IMR-90 (cell line): Measurements from ENCODE around the gene GLRX5. TPM values are rescaled to one million over a fixed set of nuclear protein-coding genes. Genes with fewer than 3 reads are reported as not detected.

Source experiments
- ATAC-seq: fragments of 200-7000 bp; cut with Tn5 transposase; 2 replicates; pipeline ENCODE4 v1.9.1; 2020; ENCODE audit warnings: low read depth, mild to moderate bottlenecking, moderate library complexity
- BruUV-seq: library from RNA; stranded (reverse); fragments of 400-500 nt; replicated peaks from 2 replicates; lab custom pipeline; 2021; lab: Mats Ljungman, UMichigan
- CTCF ChIA-PET: fragments of 300-600 bp; formaldehyde crosslinking; extraction: SDS; loops from one replicate; lab custom pipeline; 2021; ENCODE audit warnings: antibody characterized with exemption; lab: Yijun Ruan, JAX
- POLR2A ChIA-PET: fragments of 300-600 bp; sonication (Branson Sonifier 250); formaldehyde crosslinking; loops from one replicate; lab custom pipeline; 2022; ENCODE audit warnings: antibody characterized with exemption; ENCODE audit not compliant: unreplicated experiment; lab: Charles Lee
- DNase-seq: peaks from one replicate; pipeline ENCODE4 v3.0.0; 2013
- H2AFZ ChIP-seq: replicated peaks from 2 replicates; pipeline ENCODE3; 2013; ENCODE audit warnings: low read length, mild to moderate bottlenecking; ENCODE audit not compliant: poor library complexity
- H2AK5ac ChIP-seq: 2 replicates; pipeline ENCODE4 v1.6.1; 2013; ENCODE audit warnings: low read depth, low read length, inconsistent platforms
- H2AK9ac ChIP-seq: replicated peaks from 2 replicates; pipeline ENCODE3; 2013; ENCODE audit warnings: mild to moderate bottlenecking, low read depth, low read length, moderate library complexity; ENCODE audit not compliant: poor library complexity
- H2BK120ac ChIP-seq: 2 replicates; pipeline ENCODE4 v1.6.1; 2013; ENCODE audit warnings: low read depth, low read length, inconsistent platforms
- H2BK15ac ChIP-seq: 3 replicates; pipeline ENCODE4 v1.6.1; 2013; ENCODE audit warnings: low read depth, low read length, inconsistent platforms
- H2BK20ac ChIP-seq: 2 replicates; pipeline ENCODE4 v1.6.1; 2013; ENCODE audit warnings: low read depth, mild to moderate bottlenecking, inconsistent platforms, low read length, moderate library complexity
- H2BK5ac ChIP-seq: 2 replicates; pipeline ENCODE4 v1.6.1; 2013; ENCODE audit warnings: mild to moderate bottlenecking, low read depth, low read length, inconsistent platforms; ENCODE audit not compliant: poor library complexity, severe bottlenecking
- H3K14ac ChIP-seq: replicated peaks from 2 replicates; pipeline ENCODE4 v1.6.1; 2013; ENCODE audit warnings: low read depth, low read length, inconsistent platforms
- H3K18ac ChIP-seq: 2 replicates; pipeline ENCODE4 v1.6.1; 2013; ENCODE audit warnings: low read depth, low read length, control low read depth
- H3K23ac ChIP-seq: 2 replicates; pipeline ENCODE4 v1.6.1; 2013; ENCODE audit warnings: low read depth, low read length, inconsistent platforms
- H3K27ac ChIP-seq: 2 replicates; pipeline ENCODE4 v1.5.1; 2013; ENCODE audit warnings: mild to moderate bottlenecking, control low read depth, low read length; ENCODE audit not compliant: insufficient read depth
- H3K27me3 ChIP-seq: 2 replicates; pipeline ENCODE4 v1.6.1; 2013; ENCODE audit warnings: low read length; ENCODE audit not compliant: control insufficient read depth, insufficient read depth
- H3K36me3 ChIP-seq: 2 replicates; pipeline ENCODE4 v1.6.1; 2013; ENCODE audit warnings: low read length, mixed read lengths; ENCODE audit not compliant: control insufficient read depth, insufficient read depth
- H3K4ac ChIP-seq: 2 replicates; pipeline ENCODE4 v1.6.1; 2013; ENCODE audit warnings: low read depth, low read length, inconsistent platforms
- H3K4me1 ChIP-seq: 2 replicates; pipeline ENCODE4 v1.6.1; 2013; ENCODE audit warnings: low read length, mixed read lengths; ENCODE audit not compliant: control insufficient read depth, insufficient read depth
- H3K4me2 ChIP-seq: 2 replicates; pipeline ENCODE4 v1.6.1; 2013; ENCODE audit warnings: low read depth, mild to moderate bottlenecking, control low read depth, low read length, moderate library complexity
- H3K4me3 ChIP-seq: 2 replicates; pipeline ENCODE4 v1.5.1; 2013; ENCODE audit warnings: low read depth, mild to moderate bottlenecking, control low read depth, low read length, moderate library complexity; ENCODE audit not compliant: insufficient read depth
- H3K56ac ChIP-seq: 2 replicates; pipeline ENCODE4 v1.6.1; 2013; ENCODE audit warnings: low read length, inconsistent platforms; ENCODE audit not compliant: insufficient read depth; ENCODE audit errors: extremely low read depth
- H3K79me1 ChIP-seq, 2 experiments: 2 replicates each; pipeline ENCODE4 v1.6.1; 2013; ENCODE audit warnings: low read length in 2 of 2, inconsistent platforms in 1 of 2, low read depth in 1 of 2
- H3K9ac ChIP-seq: 2 replicates; pipeline ENCODE4 v1.6.1; 2013; ENCODE audit warnings: low read depth, low read length, control low read depth
- H3K9me1 ChIP-seq: 2 replicates; pipeline ENCODE4 v1.6.1; 2013; ENCODE audit warnings: low read length, inconsistent platforms; ENCODE audit not compliant: insufficient read depth
- H3K9me3 ChIP-seq: 2 replicates; pipeline ENCODE4 v1.6.1; 2013; ENCODE audit warnings: low read length; ENCODE audit not compliant: control insufficient read depth, insufficient read depth
- H4K20me1 ChIP-seq: 2 replicates; pipeline ENCODE4 v1.6.1; 2013; ENCODE audit warnings: low read length, inconsistent platforms; ENCODE audit not compliant: insufficient read depth
- H4K5ac ChIP-seq: 2 replicates; pipeline ENCODE4 v1.6.1; 2013; ENCODE audit warnings: mild to moderate bottlenecking, low read depth, low read length, control low read depth
- H4K8ac ChIP-seq, 2 experiments: 2 replicates each; pipeline ENCODE4 v1.6.1; 2013; ENCODE audit warnings: low read depth in 2 of 2, low read length in 2 of 2, control low read depth in 1 of 2, inconsistent platforms in 1 of 2
- H4K91ac ChIP-seq: 2 replicates; pipeline ENCODE4 v1.6.1; 2013; ENCODE audit warnings: low read depth, low read length, inconsistent platforms; ENCODE audit not compliant: insufficient read depth
- BHLHE40 ChIP-seq: fragments of 150-350 bp; IDR thresholded peaks from 2 replicates; pipeline ENCODE4 v1.6.1; 2016; ENCODE audit warnings: mild to moderate bottlenecking, low read depth, low read length
- CEBPB ChIP-seq: IDR thresholded peaks from 2 replicates; pipeline ENCODE4 v1.6.1; 2012; ENCODE audit warnings: low read depth, low read length, improper control_type of control experiment
- CHD1 ChIP-seq: IDR thresholded peaks from 2 replicates; pipeline ENCODE4 v1.6.1; 2012; ENCODE audit warnings: low read depth, low read length, improper control_type of control experiment
- ELK1 ChIP-seq: fragments of 150-350 bp; IDR thresholded peaks from 2 replicates; pipeline ENCODE4 v1.6.1; 2016; ENCODE audit warnings: low read depth, mild to moderate bottlenecking, low read length, moderate library complexity, borderline replicate concordance
- FOS ChIP-seq: fragments of 150-350 bp; IDR thresholded peaks from 2 replicates; pipeline ENCODE4 v1.6.1; 2016; ENCODE audit warnings: low read depth, low read length
- MAFK ChIP-seq: IDR thresholded peaks from 2 replicates; pipeline ENCODE4 v1.6.1; 2012; ENCODE audit warnings: low read depth, low read length, improper control_type of control experiment
- MAZ ChIP-seq: IDR thresholded peaks from 2 replicates; pipeline ENCODE4 v1.6.1; 2012; ENCODE audit warnings: low read depth, mild to moderate bottlenecking, low read length, improper control_type of control experiment, moderate library complexity, borderline replicate concordance
- MXI1 ChIP-seq: IDR thresholded peaks from 2 replicates; pipeline ENCODE4 v1.6.1; 2012; ENCODE audit warnings: low read depth, mild to moderate bottlenecking, low read length, moderate library complexity, borderline replicate concordance
- RAD21 ChIP-seq: IDR thresholded peaks from 2 replicates; pipeline ENCODE4 v1.6.1; 2012; ENCODE audit warnings: low read length, improper control_type of control experiment
- RCOR1 ChIP-seq: IDR thresholded peaks from 2 replicates; pipeline ENCODE4 v1.6.1; 2012; ENCODE audit warnings: mild to moderate bottlenecking, low read length, improper control_type of control experiment; ENCODE audit not compliant: insufficient replicate concordance
- RFX5 ChIP-seq: IDR thresholded peaks from 2 replicates; pipeline ENCODE4 v1.8.0; 2012; ENCODE audit warnings: low read depth, mild to moderate bottlenecking, low read length, moderate library complexity
- WGBS, 2 experiments: methylation state at CpG; one replicate each; pipeline versions ENCODE4 v1.1.5 to v1.1.7; 2013; ENCODE audit warnings: missing lambda C conversion rate in 2 of 2; ENCODE audit not compliant: insufficient read length in 1 of 2; ENCODE audit errors: extremely low coverage in 2 of 2; 5-methylcytosine and 5-hydroxymethylcytosine counted together
- dilution Hi-C: fragments of 300-500 bp; cut with HindIII; formaldehyde crosslinking; loops from one replicate; pipeline ENCODE4 v1.14.3; 2018; ENCODE audit warnings: low sequenced_read_pairs; ENCODE audit not compliant: unreplicated experiment
- in situ Hi-C: fragments of 300-500 bp; cut with MboI; formaldehyde crosslinking; loops from 3 replicates; pipeline ENCODE4 v1.14.3; 2019; ENCODE audit warnings: low sequenced_read_pairs, inconsistent platforms, mixed read lengths
- intact Hi-C: fragments of 100-400 bp; cut with micrococcal nuclease; formaldehyde crosslinking; loops from 2 replicates; pipeline ENCODE4 v1.10.0; 2022
- polyA plus RNA-seq, 3 experiments: library from polyadenylated mRNA; depleted of rRNA; stranded (reverse); fragments of >200 nt; gene quantifications; 2 replicates each; pipeline ENCODE4 v1.2.3, GENCODE V29; 2012; ENCODE audit warnings: low replicate concordance in 1 of 3
- total RNA-seq: library from RNA; depleted of rRNA; stranded (reverse); fragments of >200 nt; gene quantifications from 2 replicates; pipeline ENCODE4 v1.2.3, GENCODE V29; 2012

GLRX5 gene
- total and polyA plus RNA-seq, 2 of the 4 experiments (the other 2 are of a cell fraction), result 32.4 to 40.4 TPM

GRCh38 chr14:95557291-95557690 is 22.4 kb downstream of the GLRX5 start:
- dilution Hi-C loops (loop anchor here (25.0 kb wide), 1 partner anchor 230 kb away; no protein-coding TSS in a partner anchor), intact Hi-C loops (no loop called here), in situ Hi-C loops (loop anchor here (10.0 to 25.0 kb wide), 2 partner anchors 438 to 855 kb away; no protein-coding TSS in a partner anchor)
- Histone ChIP-seq H3K4ac (no peak overlapping the region), H3K9me1 (no peaks in the 10 kb centered on the region), H2BK15ac (no peak overlapping the region), H4K5ac (no peak overlapping the region), H3K36me3 (no peaks in the 10 kb centered on the region), H2BK20ac (no peak overlapping the region), H3K4me3 (no peak overlapping the region), H3K4me2 (no peak overlapping the region), H3K79me1 (no peaks in the 10 kb centered on the region), H2BK5ac (no peak overlapping the region), H3K27ac (no peak overlapping the region), H3K14ac (no peak overlapping the region), H4K91ac (no peak overlapping the region), H3K9me3 (no peaks in the 10 kb centered on the region), H3K18ac (no peak overlapping the region), H2AK9ac (no peak overlapping the region), H3K23ac (no peak overlapping the region), H2AFZ (no peak overlapping the region), H4K20me1 (no peaks in the 10 kb centered on the region), H3K4me1 (no peaks in the 10 kb centered on the region), H2BK120ac (no peak overlapping the region), H3K56ac (no peak overlapping the region), H3K27me3 (peaks cover 7% of the 10 kb centered on the region), H2AK5ac (no peak overlapping the region), H4K8ac (no peak overlapping the region), H3K9ac (no peak overlapping the region)
- DNase-seq (no peak), ATAC-seq (no peak)
- ChIA-PET POLR2A (interaction anchor here (1.1 kb wide), 1 partner anchor 23 kb away, joined by 13 read pairs; no protein-coding TSS in a partner anchor), CTCF (no interaction called here)
- WGBS, 2 experiments, result 83% methylated on average over 2 of the region's 11 CpGs; no CpG with 5 or more reads in 1 of the 2 experiments
- TF ChIP-seq RFX5, result no peak
- TF ChIP-seq CEBPB, result no peak
- no peak for TF ChIP-seq ELK1
- TF ChIP-seq MAZ, result no peak
- no peak for TF ChIP-seq MAFK
- no peak for TF ChIP-seq BHLHE40
- no peak for TF ChIP-seq RAD21
- no peak for TF ChIP-seq CHD1
- TF ChIP-seq FOS, result no peak
- no peak for TF ChIP-seq MXI1
- TF ChIP-seq RCOR1, result no peak
- no TSS peak for BruUV-seq
